Keratinocyte (primary cell): ENCODE data around the gene CKAP2L. TPM values are rescaled to one million over a fixed set of nuclear protein-coding genes. Genes with fewer than 3 reads are reported as not detected.

Experiments
- DNase-seq: peaks from one replicate; pipeline ENCODE4 v3.0.0-alpha.2; 2011; ENCODE audit warnings: low read depth, missing footprints, low spot score
- FAIRE-seq: peaks from 2 replicates; lab custom pipeline; 2011; peaks lifted over from hg19 to GRCh38; lab: Jason Lieb, UNC
- H2AFZ ChIP-seq: 2 replicates; pipeline ENCODE4 v1.6.0; 2012; ENCODE audit warnings: low read length, control low read depth, inconsistent platforms; ENCODE audit not compliant: control insufficient read depth
- H3K27ac ChIP-seq: 2 replicates; pipeline ENCODE4 v1.5.1; 2011; ENCODE audit warnings: low read length; ENCODE audit not compliant: control insufficient read depth, insufficient read depth
- H3K27me3 ChIP-seq: 3 replicates; pipeline ENCODE4 v1.6.0; 2011; ENCODE audit warnings: low read length; ENCODE audit not compliant: control insufficient read depth, insufficient read depth; ENCODE audit errors: extremely low read depth
- H3K36me3 ChIP-seq, 2 experiments: 2 replicates in 1 of 2; 3 replicates in 1 of 2; pipeline ENCODE4 v1.5.1; 2011; ENCODE audit warnings: low read length in 2 of 2, mild to moderate bottlenecking in 1 of 2; ENCODE audit not compliant: control insufficient read depth in 2 of 2, insufficient read depth in 2 of 2; ENCODE audit errors: extremely low read depth in 1 of 2
- H3K4me1 ChIP-seq: 3 replicates; pipeline ENCODE4 v1.5.1; 2011; ENCODE audit warnings: low read length; ENCODE audit not compliant: control insufficient read depth, insufficient read depth; ENCODE audit errors: extremely low read depth
- H3K4me2 ChIP-seq: 3 replicates; pipeline ENCODE4 v1.6.0; 2011; ENCODE audit warnings: low read depth, low read length; ENCODE audit not compliant: control insufficient read depth, insufficient read depth; ENCODE audit errors: extremely low read depth
- H3K4me3 ChIP-seq, 3 experiments: fragments of 200-600 bp in 1 of 3; sonication (generic) in 1 of 3; 2 replicates in 2 of 3; 3 replicates in 1 of 3; pipeline ENCODE4 v1.5.1; 2011 to 2016; ENCODE audit warnings: low read length in 3 of 3, mild to moderate bottlenecking in 3 of 3, control low read depth in 2 of 3, inconsistent platforms in 1 of 3, low read depth in 1 of 3, mixed read lengths in 1 of 3, mixed run types in 1 of 3, moderate library complexity in 1 of 3; ENCODE audit not compliant: control insufficient read depth in 2 of 3, insufficient read depth in 2 of 3; ENCODE audit errors: extremely low read depth in 1 of 3
- H3K79me2 ChIP-seq: 2 replicates; pipeline ENCODE4 v1.6.0; 2012; ENCODE audit warnings: low read length; ENCODE audit not compliant: control insufficient read depth, insufficient read depth
- H3K9ac ChIP-seq: 3 replicates; pipeline ENCODE4 v1.6.0; 2011; ENCODE audit warnings: low read length; ENCODE audit not compliant: control insufficient read depth, insufficient read depth; ENCODE audit errors: extremely low read depth
- H3K9me1 ChIP-seq: 3 replicates; pipeline ENCODE4 v1.6.0; 2011; ENCODE audit warnings: low read length; ENCODE audit not compliant: control insufficient read depth, insufficient read depth; ENCODE audit errors: extremely low read depth
- H3K9me3 ChIP-seq: 2 replicates; pipeline ENCODE4 v1.5.1; 2012; ENCODE audit warnings: low read depth, low read length; ENCODE audit not compliant: control insufficient read depth
- H4K20me1 ChIP-seq: 3 replicates; pipeline ENCODE4 v1.6.0; 2011; ENCODE audit warnings: low read length; ENCODE audit not compliant: control insufficient read depth, insufficient read depth; ENCODE audit errors: extremely low read depth
- EZH2 ChIP-seq: IDR thresholded peaks from one replicate; pipeline ENCODE4 v1.6.1; 2012; ENCODE audit warnings: inconsistent platforms, mild to moderate bottlenecking, low read length, moderate library complexity
- dilution Hi-C: fragments of 300-500 bp; cut with MboI; formaldehyde crosslinking; loops from one replicate; pipeline ENCODE4 v1.7.0; 2020; ENCODE audit warnings: low sequenced_read_pairs; ENCODE audit not compliant: extremely low pct_ligation_motif_present
- polyA plus RNA-seq, 5 experiments: library from polyadenylated mRNA; depleted of rRNA in 3 of 5; stranded (reverse) in 3 of 5; stranded (forward) in 1 of 5; unstranded in 1 of 5; fragments of >200 nt; gene quantifications; 1 replicate in 1 of 5; 2 replicates in 3 of 5; 3 replicates in 1 of 5; pipeline versions ENCODE4 v1.2.1 to v1.2.3, GENCODE V29; 2011 to 2012; ENCODE audit warnings: missing spikeins in 2 of 5, low read depth in 1 of 5, low replicate concordance in 1 of 5
- TF ChIP-seq, protein P1 (sequence below), 3 experiments: IDR thresholded peaks in 1 of 3; conservative IDR thresholded peaks in 1 of 3; optimal IDR thresholded peaks in 1 of 3; 2 replicates in 2 of 3; 3 replicates in 1 of 3; pipeline versions ENCODE3 to v1.5.1; 2011; ENCODE audit warnings: low read length in 3 of 3, mild to moderate bottlenecking in 3 of 3, moderate library complexity in 2 of 3, control low read depth in 1 of 3, inconsistent platforms in 1 of 3; ENCODE audit not compliant: insufficient read depth in 2 of 3; ENCODE audit errors: extremely low read depth in 1 of 3

Gene CKAP2L
- polyA plus RNA-seq, 1 donor (not counting 4 experiments of a cell fraction or from before 2014, with no cell fraction given), result 10.9 TPM

DNA sequence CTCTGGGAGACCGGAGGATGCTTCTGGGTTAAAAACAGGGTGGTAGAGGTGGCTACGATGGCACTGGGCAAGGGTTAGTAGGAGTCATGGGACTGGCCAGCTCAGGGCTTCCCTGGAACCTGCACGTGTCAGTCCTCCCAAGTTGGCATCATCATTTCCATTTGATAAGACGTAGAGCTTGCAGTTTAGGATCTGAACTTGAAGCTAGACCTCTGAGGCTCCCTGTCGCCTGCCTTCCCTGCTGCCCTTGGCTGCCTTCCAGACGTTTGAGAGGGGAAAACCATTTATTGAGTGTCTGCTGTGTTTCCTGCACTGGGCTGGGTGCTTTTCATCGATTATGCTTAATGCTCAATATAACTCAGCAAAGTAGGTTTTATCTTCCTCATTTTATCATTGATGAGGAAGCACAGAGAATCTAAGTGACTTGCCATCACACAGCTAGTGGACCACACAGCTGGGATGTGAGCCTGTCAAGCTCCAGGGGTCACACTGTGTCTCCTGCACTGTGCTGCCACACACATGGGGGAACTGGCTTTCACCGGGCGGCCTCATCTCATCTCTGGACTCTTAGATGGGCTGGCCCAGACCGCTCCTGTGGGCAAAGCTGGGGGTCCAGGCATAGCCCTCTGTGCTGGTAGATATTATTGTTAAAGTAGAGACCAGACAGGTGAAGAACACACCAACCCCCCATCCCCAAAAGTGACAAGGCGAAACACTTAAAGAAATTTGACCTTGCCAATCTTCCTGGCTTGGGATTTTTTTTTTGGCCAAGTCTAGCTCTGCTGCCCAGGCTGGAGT lies 35.8 kb downstream of the CKAP2L start:
- Histone ChIP-seq H3K27ac (no peak overlapping the region), H3K9ac (no peak overlapping the region), H3K9me1 (no peaks in the 10 kb centered on the region), H3K4me1 (peaks cover 13% of the 10 kb centered on the region), H3K9me3 (no peaks in the 10 kb centered on the region), H3K4me3 (no peak overlapping the region), H3K79me2 (no peaks in the 10 kb centered on the region), H3K4me2 (no peak overlapping the region), H3K36me3 (no peaks in the 10 kb centered on the region), H4K20me1 (no peaks in the 10 kb centered on the region), H3K27me3 (no peaks in the 10 kb centered on the region), H2AFZ (no peak overlapping the region)
- DNase-seq (no peak), FAIRE-seq (no peak)
- dilution Hi-C loops, result no loop called here
- TF ChIP-seq, protein P1, sequence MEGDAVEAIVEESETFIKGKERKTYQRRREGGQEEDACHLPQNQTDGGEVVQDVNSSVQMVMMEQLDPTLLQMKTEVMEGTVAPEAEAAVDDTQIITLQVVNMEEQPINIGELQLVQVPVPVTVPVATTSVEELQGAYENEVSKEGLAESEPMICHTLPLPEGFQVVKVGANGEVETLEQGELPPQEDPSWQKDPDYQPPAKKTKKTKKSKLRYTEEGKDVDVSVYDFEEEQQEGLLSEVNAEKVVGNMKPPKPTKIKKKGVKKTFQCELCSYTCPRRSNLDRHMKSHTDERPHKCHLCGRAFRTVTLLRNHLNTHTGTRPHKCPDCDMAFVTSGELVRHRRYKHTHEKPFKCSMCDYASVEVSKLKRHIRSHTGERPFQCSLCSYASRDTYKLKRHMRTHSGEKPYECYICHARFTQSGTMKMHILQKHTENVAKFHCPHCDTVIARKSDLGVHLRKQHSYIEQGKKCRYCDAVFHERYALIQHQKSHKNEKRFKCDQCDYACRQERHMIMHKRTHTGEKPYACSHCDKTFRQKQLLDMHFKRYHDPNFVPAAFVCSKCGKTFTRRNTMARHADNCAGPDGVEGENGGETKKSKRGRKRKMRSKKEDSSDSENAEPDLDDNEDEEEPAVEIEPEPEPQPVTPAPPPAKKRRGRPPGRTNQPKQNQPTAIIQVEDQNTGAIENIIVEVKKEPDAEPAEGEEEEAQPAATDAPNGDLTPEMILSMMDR (optimal IDR thresholded peaks at IDR 0.05 in 1 of 3, IDR thresholded peaks at IDR 0.05 in 1 of 3, conservative IDR thresholded peaks at IDR 0.05 in 1 of 3; ENCODE audit: extremely low read depth in 1 of 3, insufficient read depth in 2 of 3, low read length in 3 of 3), result no peak
- TF ChIP-seq EZH2, result no peak

DNA sequence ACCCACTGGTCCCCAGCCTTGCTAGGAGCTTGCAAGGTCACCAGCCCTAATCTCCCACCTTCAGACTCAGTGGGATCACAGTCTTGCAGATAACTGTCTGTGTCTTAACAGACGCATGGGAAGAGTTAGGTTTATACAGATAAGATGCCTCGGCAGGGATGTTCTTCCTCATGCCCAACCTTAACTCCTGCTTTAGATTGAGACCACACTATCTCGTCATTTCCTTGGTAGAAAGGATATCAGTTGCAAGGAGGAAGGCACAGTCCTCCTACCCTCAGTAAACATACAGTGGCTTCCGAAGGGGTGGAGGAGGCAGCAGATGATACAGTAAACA lies 36.4 kb downstream of the CKAP2L start:
- Histone ChIP-seq H3K4me1 (peaks cover 13% of the 10 kb centered on the region), H3K9me3 (no peaks in the 10 kb centered on the region), H3K4me2 (no peak overlapping the region), H4K20me1 (no peaks in the 10 kb centered on the region), H3K27ac (no peak overlapping the region), H2AFZ (no peak overlapping the region), H3K27me3 (no peaks in the 10 kb centered on the region), H3K9ac (no peak overlapping the region), H3K9me1 (no peaks in the 10 kb centered on the region), H3K36me3 (no peaks in the 10 kb centered on the region), H3K4me3 (no peak overlapping the region), H3K79me2 (no peaks in the 10 kb centered on the region)
- DNase-seq (no peak), FAIRE-seq (no peak)
- dilution Hi-C loops, result no loop called here
- TF ChIP-seq, protein P1 (optimal IDR thresholded peaks at IDR 0.05 in 1 of 3, IDR thresholded peaks at IDR 0.05 in 1 of 3, conservative IDR thresholded peaks at IDR 0.05 in 1 of 3; ENCODE audit: extremely low read depth in 1 of 3, insufficient read depth in 2 of 3, low read length in 3 of 3), result no peak
- TF ChIP-seq EZH2, result no peak
